Cardiac muscle cell (in vitro differentiated cells and primary cell): ENCODE measurements around the gene PMS1. TPM values are rescaled to one million over a fixed set of nuclear protein-coding genes. Genes with fewer than 3 reads are reported as not detected.

Experiments
- DNase-seq, 2 donors: peaks; one replicate each; pipeline versions ENCODE4 v3.0.0 to v3.0.0-alpha.2; 2010 to 2017; ENCODE audit warnings: low read depth in 1 of 2, low spot score in 1 of 2
- H3K27ac ChIP-seq: fragments of 200-600 bp; sonication (generic); 2 replicates; pipeline ENCODE4 v1.5.1; 2016
- H3K27me3 ChIP-seq: fragments of 200-600 bp; sonication (generic); 2 replicates; pipeline ENCODE4 v1.6.0; 2016; ENCODE audit warnings: control low read depth
- H3K36me3 ChIP-seq: fragments of 200-600 bp; sonication (generic); 2 replicates; pipeline ENCODE4 v1.5.1; 2016; ENCODE audit warnings: control low read depth
- H3K4me1 ChIP-seq: fragments of 200-600 bp; sonication (generic); 2 replicates; pipeline ENCODE4 v1.8.1; 2017; ENCODE audit warnings: low read depth, mild to moderate bottlenecking, mixed run types
- H3K4me3 ChIP-seq: fragments of 200-600 bp; sonication (generic); 2 replicates; pipeline ENCODE4 v1.5.1; 2016; ENCODE audit warnings: mild to moderate bottlenecking
- H3K9me3 ChIP-seq: fragments of 200-600 bp; sonication (generic); 2 replicates; pipeline ENCODE4 v1.5.1; 2017; ENCODE audit warnings: low read depth, mild to moderate bottlenecking, control low read depth
- polyA plus RNA-seq: library from polyadenylated mRNA; unstranded; fragments of >200 nt; fragmentation: Nextera tagmentation; extraction: Ambion mirVana; gene quantifications from 2 replicates; pipeline ENCODE4 v1.2.1, GENCODE V29; 2016
- total RNA-seq: library from RNA; depleted of rRNA; stranded (reverse); fragments of >200 nt; gene quantifications from 2 replicates; pipeline ENCODE4 v1.2.3, GENCODE V29; 2016
- TF ChIP-seq, protein P1 (sequence below): IDR thresholded peaks from 2 replicates; pipeline ENCODE4 v1.5.1; 2012; ENCODE audit warnings: low read depth, mild to moderate bottlenecking, low read length

Gene PMS1
- total and polyA plus RNA-seq, 2 experiments from 2014 or later: 16.5 to 23.6 TPM

DNA sequence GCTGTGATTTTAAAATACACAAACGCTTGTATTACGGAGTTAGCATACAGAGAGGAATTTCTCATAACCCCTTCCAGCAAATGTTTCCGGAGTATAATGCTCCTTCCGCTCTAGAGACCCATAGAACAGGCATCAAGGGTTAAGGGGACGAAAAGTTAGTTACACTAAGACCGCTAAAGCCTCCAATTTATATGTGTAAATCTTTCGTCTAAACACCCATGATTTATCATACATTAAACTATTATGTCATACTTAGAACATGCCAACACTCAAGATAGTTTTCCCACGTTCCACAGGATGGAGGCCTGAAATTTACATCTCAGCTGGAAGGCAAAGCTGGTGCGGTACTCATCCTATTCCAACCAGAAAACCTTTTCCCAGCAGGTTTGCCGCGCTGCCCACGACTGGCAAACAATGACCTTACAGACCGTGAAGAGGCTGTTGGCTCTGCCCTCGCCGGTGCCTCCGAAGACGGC lies 761 bp upstream of the PMS1 start:
- H3K27ac ChIP-seq: peak overlapping the region; percentile 95
- peak; percentile 41 to 49 for DNase-seq
- no peaks in the 10 kb centered on the region for H3K27me3 ChIP-seq
- H3K36me3 ChIP-seq: peaks cover 16% of the 10 kb centered on the region
- H3K4me1 ChIP-seq: peaks cover 18% of the 10 kb centered on the region
- no peaks in the 10 kb centered on the region for H3K9me3 ChIP-seq
- TF ChIP-seq, protein P1, sequence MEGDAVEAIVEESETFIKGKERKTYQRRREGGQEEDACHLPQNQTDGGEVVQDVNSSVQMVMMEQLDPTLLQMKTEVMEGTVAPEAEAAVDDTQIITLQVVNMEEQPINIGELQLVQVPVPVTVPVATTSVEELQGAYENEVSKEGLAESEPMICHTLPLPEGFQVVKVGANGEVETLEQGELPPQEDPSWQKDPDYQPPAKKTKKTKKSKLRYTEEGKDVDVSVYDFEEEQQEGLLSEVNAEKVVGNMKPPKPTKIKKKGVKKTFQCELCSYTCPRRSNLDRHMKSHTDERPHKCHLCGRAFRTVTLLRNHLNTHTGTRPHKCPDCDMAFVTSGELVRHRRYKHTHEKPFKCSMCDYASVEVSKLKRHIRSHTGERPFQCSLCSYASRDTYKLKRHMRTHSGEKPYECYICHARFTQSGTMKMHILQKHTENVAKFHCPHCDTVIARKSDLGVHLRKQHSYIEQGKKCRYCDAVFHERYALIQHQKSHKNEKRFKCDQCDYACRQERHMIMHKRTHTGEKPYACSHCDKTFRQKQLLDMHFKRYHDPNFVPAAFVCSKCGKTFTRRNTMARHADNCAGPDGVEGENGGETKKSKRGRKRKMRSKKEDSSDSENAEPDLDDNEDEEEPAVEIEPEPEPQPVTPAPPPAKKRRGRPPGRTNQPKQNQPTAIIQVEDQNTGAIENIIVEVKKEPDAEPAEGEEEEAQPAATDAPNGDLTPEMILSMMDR: no peak
- H3K4me3 ChIP-seq: peak overlapping the region; percentile 61

DNA sequence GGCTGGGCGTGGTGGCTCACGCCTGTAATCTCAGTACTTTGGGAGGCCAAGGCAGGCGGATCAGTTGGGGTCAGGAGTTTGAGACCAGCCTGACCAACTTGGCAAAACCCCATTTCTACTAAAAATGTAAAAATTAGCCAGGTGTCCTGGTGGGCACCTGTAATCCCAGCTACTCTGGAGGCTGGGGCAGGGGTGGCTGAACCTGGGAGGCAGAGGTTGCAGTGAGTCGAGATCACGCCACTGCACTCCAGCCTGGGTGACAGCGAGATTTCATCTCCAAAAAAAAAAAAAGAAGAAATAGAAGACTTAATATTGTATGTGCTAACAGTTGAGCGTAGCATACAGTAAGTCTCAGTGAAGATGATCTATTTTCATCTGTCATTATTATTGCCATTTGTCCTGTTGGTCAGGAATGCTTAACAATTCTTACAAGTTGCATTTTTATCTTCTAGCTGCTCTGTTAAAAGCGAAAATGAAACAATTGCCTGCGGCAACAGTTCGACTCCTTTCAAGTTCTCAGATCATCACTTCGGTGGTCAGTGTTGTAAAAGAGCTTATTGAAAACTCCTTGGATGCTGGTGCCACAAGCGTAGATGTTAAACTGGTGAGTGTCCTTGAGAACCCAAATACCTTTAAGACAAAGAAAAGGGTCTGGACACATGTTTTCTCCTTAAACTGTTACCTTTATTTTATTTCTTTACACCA lies 7.2 kb downstream of the PMS1 start:
- Histone ChIP-seq H3K4me3 (no peak overlapping the region), H3K36me3 (peaks cover 21% of the 10 kb centered on the region), H3K27me3 (no peaks in the 10 kb centered on the region), H3K4me1 (no peaks in the 10 kb centered on the region), H3K9me3 (no peaks in the 10 kb centered on the region), H3K27ac (no peak overlapping the region)
- TF ChIP-seq, protein P1: no peak
- DNase-seq: no peak

DNA sequence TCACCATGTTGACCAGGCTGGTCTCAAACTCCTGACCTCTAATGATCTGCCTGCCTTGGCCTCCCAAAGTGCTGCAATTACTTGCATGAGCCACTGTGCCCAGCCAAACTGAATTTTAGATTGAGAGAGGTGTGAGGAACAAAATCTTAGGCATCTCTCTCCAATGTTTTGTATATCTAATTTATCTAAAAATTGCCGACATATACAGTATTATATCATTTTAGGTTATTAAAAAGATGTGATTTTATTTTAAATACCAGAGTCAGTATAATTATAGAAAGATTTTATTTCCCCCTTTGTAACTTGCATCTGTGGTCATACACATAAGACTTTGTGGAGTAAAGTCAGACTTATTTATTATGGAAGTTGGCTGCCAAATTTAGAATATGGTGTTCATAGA lies 10.1 kb downstream of the PMS1 start:
- no peak for DNase-seq
- H3K4me1 ChIP-seq: peaks cover 7% of the 10 kb centered on the region
- H3K4me3 ChIP-seq: no peak overlapping the region
- no peaks in the 10 kb centered on the region for H3K9me3 ChIP-seq
- no peak overlapping the region for H3K27ac ChIP-seq
- H3K36me3 ChIP-seq: peaks cover 21% of the 10 kb centered on the region
- TF ChIP-seq, protein P1: no peak
- H3K27me3 ChIP-seq: no peaks in the 10 kb centered on the region

DNA sequence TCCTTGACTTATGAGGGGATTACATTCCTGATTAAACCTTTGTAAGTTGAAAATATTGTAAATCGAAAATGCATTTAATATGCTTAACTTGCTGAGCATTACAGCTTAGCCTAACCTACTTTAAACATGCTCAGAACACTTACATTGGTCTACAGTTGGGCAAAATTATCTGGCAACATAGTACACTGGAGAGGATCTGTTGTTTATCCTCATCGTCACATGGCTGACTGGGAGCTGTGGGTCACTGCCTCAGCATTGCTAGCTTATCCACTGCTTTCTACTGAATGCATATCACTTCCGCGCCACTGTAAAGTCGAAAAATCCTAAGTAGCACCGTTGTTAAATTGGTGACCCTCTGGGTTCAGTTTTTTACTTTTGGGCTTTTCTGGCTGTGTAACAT lies 13.7 kb downstream of the PMS1 start:
- H3K27ac ChIP-seq: peak overlapping the region; percentile 18
- H3K9me3 ChIP-seq: no peaks in the 10 kb centered on the region
- H3K36me3 ChIP-seq: peaks cover 13% of the 10 kb centered on the region
- no peaks in the 10 kb centered on the region for H3K27me3 ChIP-seq
- no peak overlapping the region for H3K4me3 ChIP-seq
- no peak for DNase-seq
- TF ChIP-seq, protein P1: no peak
- peaks cover 7% of the 10 kb centered on the region for H3K4me1 ChIP-seq

DNA sequence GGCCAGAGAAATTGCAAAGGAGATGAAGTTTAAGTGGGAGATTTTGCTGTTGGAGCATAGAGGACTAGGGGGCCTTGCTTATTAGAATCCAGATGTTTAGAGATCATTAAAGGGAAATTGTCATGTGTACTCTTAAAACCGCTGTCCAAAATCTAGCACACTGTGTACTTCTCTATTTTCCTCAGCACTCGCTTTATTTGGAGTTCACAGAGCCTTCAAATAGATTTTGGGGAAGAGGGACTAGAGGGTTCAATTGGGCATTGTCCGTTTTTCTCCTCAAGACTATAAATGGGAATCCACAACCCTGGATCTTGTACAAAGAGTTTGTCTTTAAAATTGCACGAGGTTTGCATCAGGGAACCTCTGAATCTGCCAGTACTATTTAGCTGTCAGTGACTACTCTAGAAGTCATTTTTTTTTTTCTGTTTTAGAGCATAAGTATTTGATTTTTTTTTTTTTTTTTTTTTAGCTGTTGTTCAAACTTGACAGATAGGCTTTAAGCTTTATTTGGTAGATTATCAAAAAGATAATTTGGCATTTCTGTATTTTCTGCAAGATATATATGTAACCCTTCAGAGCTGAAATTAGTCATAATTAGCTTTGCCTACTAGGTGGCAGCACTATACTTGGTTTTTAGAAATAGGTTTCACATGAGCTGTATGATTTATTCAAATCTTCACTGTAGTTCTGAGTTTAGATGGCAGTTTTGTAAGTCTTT lies 14.2 kb downstream of the PMS1 start:
- Histone ChIP-seq H3K27ac (peak overlapping the region; percentile 18), H3K36me3 (peaks cover 8% of the 10 kb centered on the region), H3K27me3 (no peaks in the 10 kb centered on the region), H3K4me1 (peaks cover 7% of the 10 kb centered on the region), H3K4me3 (no peak overlapping the region), H3K9me3 (no peaks in the 10 kb centered on the region)
- peak in 1 of 2 donors; percentile 69 for DNase-seq
- TF ChIP-seq, protein P1: peak; percentile 49
